ENCODE measurements around the gene NACA. TPM values are rescaled to one million over a fixed set of nuclear protein-coding genes. Genes with fewer than 3 reads are reported as not detected.

The NACA gene
- total and polyA plus RNA-seq, 2 experiments from 2014 or later = 1,081 to 2,495 TPM

DNA sequence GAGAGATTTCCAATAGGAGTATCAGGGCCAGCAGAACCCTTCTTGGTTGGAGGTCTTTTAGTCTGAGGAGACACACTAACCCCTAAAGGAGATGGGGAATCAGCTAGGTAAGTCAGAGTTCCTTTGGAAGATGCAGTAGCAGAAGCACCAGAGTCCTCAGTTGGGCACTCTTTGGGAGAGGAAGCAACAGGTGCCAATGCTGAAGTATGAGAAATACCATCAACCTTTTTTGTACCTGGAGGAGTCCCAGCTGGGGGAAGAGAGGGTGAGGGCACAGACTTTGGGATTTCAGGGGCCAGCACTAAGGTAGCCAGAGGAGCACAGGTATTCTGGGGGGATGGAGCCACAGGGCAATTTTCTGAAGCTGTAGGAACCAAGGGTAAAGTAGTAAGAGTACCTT is 6.0 kb downstream of the NACA start (continued):
- TF ChIP-seq, protein P1, sequence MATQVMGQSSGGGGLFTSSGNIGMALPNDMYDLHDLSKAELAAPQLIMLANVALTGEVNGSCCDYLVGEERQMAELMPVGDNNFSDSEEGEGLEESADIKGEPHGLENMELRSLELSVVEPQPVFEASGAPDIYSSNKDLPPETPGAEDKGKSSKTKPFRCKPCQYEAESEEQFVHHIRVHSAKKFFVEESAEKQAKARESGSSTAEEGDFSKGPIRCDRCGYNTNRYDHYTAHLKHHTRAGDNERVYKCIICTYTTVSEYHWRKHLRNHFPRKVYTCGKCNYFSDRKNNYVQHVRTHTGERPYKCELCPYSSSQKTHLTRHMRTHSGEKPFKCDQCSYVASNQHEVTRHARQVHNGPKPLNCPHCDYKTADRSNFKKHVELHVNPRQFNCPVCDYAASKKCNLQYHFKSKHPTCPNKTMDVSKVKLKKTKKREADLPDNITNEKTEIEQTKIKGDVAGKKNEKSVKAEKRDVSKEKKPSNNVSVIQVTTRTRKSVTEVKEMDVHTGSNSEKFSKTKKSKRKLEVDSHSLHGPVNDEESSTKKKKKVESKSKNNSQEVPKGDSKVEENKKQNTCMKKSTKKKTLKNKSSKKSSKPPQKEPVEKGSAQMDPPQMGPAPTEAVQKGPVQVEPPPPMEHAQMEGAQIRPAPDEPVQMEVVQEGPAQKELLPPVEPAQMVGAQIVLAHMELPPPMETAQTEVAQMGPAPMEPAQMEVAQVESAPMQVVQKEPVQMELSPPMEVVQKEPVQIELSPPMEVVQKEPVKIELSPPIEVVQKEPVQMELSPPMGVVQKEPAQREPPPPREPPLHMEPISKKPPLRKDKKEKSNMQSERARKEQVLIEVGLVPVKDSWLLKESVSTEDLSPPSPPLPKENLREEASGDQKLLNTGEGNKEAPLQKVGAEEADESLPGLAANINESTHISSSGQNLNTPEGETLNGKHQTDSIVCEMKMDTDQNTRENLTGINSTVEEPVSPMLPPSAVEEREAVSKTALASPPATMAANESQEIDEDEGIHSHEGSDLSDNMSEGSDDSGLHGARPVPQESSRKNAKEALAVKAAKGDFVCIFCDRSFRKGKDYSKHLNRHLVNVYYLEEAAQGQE (IDR thresholded peaks at IDR 0.05; ENCODE audit: unreplicated experiment) = no peak
- TF ChIP-seq, protein P2, sequence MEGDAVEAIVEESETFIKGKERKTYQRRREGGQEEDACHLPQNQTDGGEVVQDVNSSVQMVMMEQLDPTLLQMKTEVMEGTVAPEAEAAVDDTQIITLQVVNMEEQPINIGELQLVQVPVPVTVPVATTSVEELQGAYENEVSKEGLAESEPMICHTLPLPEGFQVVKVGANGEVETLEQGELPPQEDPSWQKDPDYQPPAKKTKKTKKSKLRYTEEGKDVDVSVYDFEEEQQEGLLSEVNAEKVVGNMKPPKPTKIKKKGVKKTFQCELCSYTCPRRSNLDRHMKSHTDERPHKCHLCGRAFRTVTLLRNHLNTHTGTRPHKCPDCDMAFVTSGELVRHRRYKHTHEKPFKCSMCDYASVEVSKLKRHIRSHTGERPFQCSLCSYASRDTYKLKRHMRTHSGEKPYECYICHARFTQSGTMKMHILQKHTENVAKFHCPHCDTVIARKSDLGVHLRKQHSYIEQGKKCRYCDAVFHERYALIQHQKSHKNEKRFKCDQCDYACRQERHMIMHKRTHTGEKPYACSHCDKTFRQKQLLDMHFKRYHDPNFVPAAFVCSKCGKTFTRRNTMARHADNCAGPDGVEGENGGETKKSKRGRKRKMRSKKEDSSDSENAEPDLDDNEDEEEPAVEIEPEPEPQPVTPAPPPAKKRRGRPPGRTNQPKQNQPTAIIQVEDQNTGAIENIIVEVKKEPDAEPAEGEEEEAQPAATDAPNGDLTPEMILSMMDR (conservative IDR thresholded peaks at IDR 0.05; ENCODE audit: low read depth in 2 of 2) = no peak

GRCh38 chr12:56718636-56719035 is 6.5 kb downstream of the NACA start:
- DNase-seq (ENCODE audit: low spot score) = no peak
- Mint-ChIP-seq H3K36me3 (ENCODE audit: low read depth) (peaks cover 86% of the 10 kb centered on the region), H3K27me3 (ENCODE audit: insufficient read depth, low read depth, poor library complexity) (peaks cover 15% of the 10 kb centered on the region)
- TF ChIP-seq ZNF331 (CRISPR knock-in tag; IDR thresholded peaks at IDR 0.05; ENCODE audit: low read depth) (no peak), JUNB (IDR thresholded peaks at IDR 0.05; ENCODE audit: unreplicated experiment) (no peak), STAT1 (IDR thresholded peaks at IDR 0.05; ENCODE audit: unreplicated experiment) (no peak), EZH2phosphoT487 (IDR thresholded peaks at IDR 0.05; ENCODE audit: unreplicated experiment) (no peak), POLR2AphosphoS5 (IDR thresholded peaks at IDR 0.05; ENCODE audit: low read depth) (no peak), CREB1 (CRISPR knock-in tag; IDR thresholded peaks at IDR 0.05; ENCODE audit: low read depth) (no peak), NANOG (IDR thresholded peaks at IDR 0.05; ENCODE audit: borderline replicate concordance) (no peak)
- TF ChIP-seq, protein P1 (IDR thresholded peaks at IDR 0.05; ENCODE audit: unreplicated experiment) = no peak
- TF ChIP-seq, protein P3, sequence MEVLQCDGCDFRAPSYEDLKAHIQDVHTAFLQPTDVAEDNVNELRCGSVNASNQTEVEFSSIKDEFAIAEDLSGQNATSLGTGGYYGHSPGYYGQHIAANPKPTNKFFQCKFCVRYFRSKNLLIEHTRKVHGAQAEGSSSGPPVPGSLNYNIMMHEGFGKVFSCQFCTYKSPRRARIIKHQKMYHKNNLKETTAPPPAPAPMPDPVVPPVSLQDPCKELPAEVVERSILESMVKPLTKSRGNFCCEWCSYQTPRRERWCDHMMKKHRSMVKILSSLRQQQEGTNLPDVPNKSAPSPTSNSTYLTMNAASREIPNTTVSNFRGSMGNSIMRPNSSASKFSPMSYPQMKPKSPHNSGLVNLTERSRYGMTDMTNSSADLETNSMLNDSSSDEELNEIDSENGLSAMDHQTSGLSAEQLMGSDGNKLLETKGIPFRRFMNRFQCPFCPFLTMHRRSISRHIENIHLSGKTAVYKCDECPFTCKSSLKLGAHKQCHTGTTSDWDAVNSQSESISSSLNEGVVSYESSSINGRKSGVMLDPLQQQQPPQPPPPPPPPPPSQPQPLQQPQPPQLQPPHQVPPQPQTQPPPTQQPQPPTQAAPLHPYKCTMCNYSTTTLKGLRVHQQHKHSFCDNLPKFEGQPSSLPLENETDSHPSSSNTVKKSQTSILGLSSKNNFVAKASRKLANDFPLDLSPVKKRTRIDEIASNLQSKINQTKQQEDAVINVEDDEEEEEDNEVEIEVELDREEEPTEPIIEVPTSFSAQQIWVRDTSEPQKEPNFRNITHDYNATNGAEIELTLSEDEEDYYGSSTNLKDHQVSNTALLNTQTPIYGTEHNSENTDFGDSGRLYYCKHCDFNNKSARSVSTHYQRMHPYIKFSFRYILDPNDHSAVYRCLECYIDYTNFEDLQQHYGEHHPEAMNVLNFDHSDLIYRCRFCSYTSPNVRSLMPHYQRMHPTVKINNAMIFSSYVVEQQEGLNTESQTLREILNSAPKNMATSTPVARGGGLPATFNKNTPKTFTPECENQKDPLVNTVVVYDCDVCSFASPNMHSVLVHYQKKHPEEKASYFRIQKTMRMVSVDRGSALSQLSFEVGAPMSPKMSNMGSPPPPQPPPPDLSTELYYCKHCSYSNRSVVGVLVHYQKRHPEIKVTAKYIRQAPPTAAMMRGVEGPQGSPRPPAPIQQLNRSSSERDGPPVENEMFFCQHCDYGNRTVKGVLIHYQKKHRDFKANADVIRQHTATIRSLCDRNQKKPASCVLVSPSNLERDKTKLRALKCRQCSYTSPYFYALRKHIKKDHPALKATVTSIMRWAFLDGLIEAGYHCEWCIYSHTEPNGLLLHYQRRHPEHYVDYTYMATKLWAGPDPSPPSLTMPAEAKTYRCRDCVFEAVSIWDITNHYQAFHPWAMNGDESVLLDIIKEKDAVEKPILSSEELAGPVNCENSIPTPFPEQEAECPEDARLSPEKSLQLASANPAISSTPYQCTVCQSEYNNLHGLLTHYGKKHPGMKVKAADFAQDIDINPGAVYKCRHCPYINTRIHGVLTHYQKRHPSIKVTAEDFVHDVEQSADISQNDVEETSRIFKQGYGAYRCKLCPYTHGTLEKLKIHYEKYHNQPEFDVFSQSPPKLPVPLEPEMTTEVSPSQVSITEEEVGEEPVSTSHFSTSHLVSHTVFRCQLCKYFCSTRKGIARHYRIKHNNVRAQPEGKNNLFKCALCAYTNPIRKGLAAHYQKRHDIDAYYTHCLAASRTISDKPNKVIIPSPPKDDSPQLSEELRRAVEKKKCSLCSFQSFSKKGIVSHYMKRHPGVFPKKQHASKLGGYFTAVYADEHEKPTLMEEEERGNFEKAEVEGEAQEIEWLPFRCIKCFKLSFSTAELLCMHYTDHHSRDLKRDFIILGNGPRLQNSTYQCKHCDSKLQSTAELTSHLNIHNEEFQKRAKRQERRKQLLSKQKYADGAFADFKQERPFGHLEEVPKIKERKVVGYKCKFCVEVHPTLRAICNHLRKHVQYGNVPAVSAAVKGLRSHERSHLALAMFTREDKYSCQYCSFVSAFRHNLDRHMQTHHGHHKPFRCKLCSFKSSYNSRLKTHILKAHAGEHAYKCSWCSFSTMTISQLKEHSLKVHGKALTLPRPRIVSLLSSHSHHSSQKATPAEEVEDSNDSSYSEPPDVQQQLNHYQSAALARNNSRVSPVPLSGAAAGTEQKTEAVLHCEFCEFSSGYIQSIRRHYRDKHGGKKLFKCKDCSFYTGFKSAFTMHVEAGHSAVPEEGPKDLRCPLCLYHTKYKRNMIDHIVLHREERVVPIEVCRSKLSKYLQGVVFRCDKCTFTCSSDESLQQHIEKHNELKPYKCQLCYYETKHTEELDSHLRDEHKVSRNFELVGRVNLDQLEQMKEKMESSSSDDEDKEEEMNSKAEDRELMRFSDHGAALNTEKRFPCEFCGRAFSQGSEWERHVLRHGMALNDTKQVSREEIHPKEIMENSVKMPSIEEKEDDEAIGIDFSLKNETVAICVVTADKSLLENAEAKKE (CRISPR knock-in tag; IDR thresholded peaks at IDR 0.05) = no peak

More at GRCh38 chr12:56718636-56719035, 6.5 kb downstream of the NACA start:
- Mint-ChIP-seq H3K4me1 (peaks cover 67% of the 10 kb centered on the region), H3K27ac (peak overlapping the region; percentile 91), H3K9me3 (no peaks in the 10 kb centered on the region; the same call in 2 of the 3 replicates), H3K4me3 (peak overlapping the region; percentile 98; the same call in 2 of the 3 replicates)
- Histone ChIP-seq H3K4me1 (ENCODE audit: insufficient read depth) (peaks cover 53% of the 10 kb centered on the region), H3F3A (replicated peaks; ENCODE audit: low read depth) (peaks cover 26% of the 10 kb centered on the region), H3K27me3 (ENCODE audit: insufficient read depth) (no peaks in the 10 kb centered on the region), H3K9me2 (ENCODE audit: insufficient read depth) (peaks cover 5% of the 10 kb centered on the region; the same call in 1 of the 2 replicates), H3K36me3 (ENCODE audit: insufficient read depth) (peaks cover 58% of the 10 kb centered on the region), H4K20me1 (replicated peaks; ENCODE audit: insufficient read depth) (peaks cover 78% of the 10 kb centered on the region), H3K79me2 (replicated peaks; ENCODE audit: insufficient read depth) (peaks cover 83% of the 10 kb centered on the region), H3K4me2 (peak overlapping the region; percentile 99), H3K27ac (ENCODE audit: low read depth) (0 out of 2 replicates have a peak overlapping the region, but pooled peaks have one; percentile 83), H2AFZ (no peak overlapping the region), H3K4me3 (no peak overlapping the region)
- ATAC-seq = no peak
